ENCODE measurements around the gene NAIF1.

GRCh38 chr9:128015696-128016095 lies 51.4 kb downstream of the NAIF1 start:
- TF ChIP-seq CTCF (conservative IDR thresholded peaks at IDR 0.05; ENCODE audit: low read depth in 2 of 2) (no peak), POLR2AphosphoS5 (IDR thresholded peaks at IDR 0.05; ENCODE audit: low read depth) (no peak), EZH2phosphoT487 (IDR thresholded peaks at IDR 0.05; ENCODE audit: unreplicated experiment) (no peak), REST (IDR thresholded peaks at IDR 0.05; ENCODE audit: unreplicated experiment) (no peak), JUNB (IDR thresholded peaks at IDR 0.05; ENCODE audit: unreplicated experiment) (no peak), ZNF114 (CRISPR knock-in tag; IDR thresholded peaks at IDR 0.05) (no peak), ZNF331 (CRISPR knock-in tag; IDR thresholded peaks at IDR 0.05; ENCODE audit: low read depth) (no peak), STAT1 (IDR thresholded peaks at IDR 0.05; ENCODE audit: unreplicated experiment) (no peak), ETS1 (IDR thresholded peaks at IDR 0.05) (no peak), EZH2 (IDR thresholded peaks at IDR 0.05; ENCODE audit: low read depth, unreplicated experiment) (no peak), CREB1 (CRISPR knock-in tag; IDR thresholded peaks at IDR 0.05; ENCODE audit: low read depth) (no peak), NANOG (IDR thresholded peaks at IDR 0.05; ENCODE audit: borderline replicate concordance) (no peak), ZNF462 (CRISPR knock-in tag; IDR thresholded peaks at IDR 0.05) (no peak)

Measured in GM23338 (cell line).